Ovary (tissue), 9 donors: ENCODE measurements around the gene NOTO. TPM values are rescaled to one million over a fixed set of nuclear protein-coding genes. Genes with fewer than 3 reads are reported as not detected.
"Not testable (repeated sequence)": the region's sequence is repeated elsewhere in the genome, so short reads cannot be mapped to it uniquely, and the experiment has no call there.

Experiments used
- DNase-seq, 5 donors: peaks; one replicate each; pipeline ENCODE4 v3.0.0-alpha.2; 2019 to 2020
- H3K27ac ChIP-seq, 2 donors: fragments of 200-600 bp; one replicate each; pipeline versions ENCODE4 v1.5.1 to v1.8.0; 2019 to 2022
- H3K27me3 ChIP-seq: fragments of 200-600 bp; one replicate; pipeline ENCODE4 v1.8.0; 2022
- H3K36me3 ChIP-seq: fragments of 200-600 bp; sonication (generic); one replicate; pipeline ENCODE4 v1.5.1; 2019
- H3K4me1 ChIP-seq: one replicate; pipeline ENCODE4 v1.8.1; 2013; ENCODE audit warnings: mild to moderate bottlenecking, moderate library complexity; ENCODE audit not compliant: insufficient read depth
- H3K4me3 ChIP-seq: fragments of 200-600 bp; sonication (generic); one replicate; pipeline ENCODE4 v1.5.1; 2017
- H3K9me3 ChIP-seq, 2 donors: fragments of 200-600 bp in 1 of 2; sonication (generic) in 1 of 2; one replicate each; pipeline versions ENCODE4 v1.5.1 to v1.8.1; 2013 to 2019; ENCODE audit warnings: mild to moderate bottlenecking in 1 of 2, moderate library complexity in 1 of 2
- CTCF ChIP-seq, 3 donors: fragments of 450-650 bp in 2 of 3; fragments of 200-600 bp in 1 of 3; IDR thresholded peaks; one replicate each; pipeline versions ENCODE4 v1.5.1 to v1.8.0; 2016 to 2022; ENCODE audit warnings: antibody characterized with exemption in 3 of 3, mild to moderate bottlenecking in 1 of 3
- EP300 ChIP-seq: sonication (generic); formaldehyde crosslinking; IDR thresholded peaks from one replicate; pipeline ENCODE4 v1.6.1; 2017; ENCODE audit warnings: antibody characterized with exemption
- POLR2A ChIP-seq: fragments of 450-650 bp; IDR thresholded peaks from one replicate; pipeline ENCODE4 v1.6.1; 2017; ENCODE audit warnings: antibody characterized with exemption, mild to moderate bottlenecking, moderate library complexity
- WGBS, 3 donors: extraction: QIAGEN DNeasy Blood & Tissue Kit in 1 of 3; methylation state at CpG; one replicate each; pipeline versions ENCODE4 v1.1.5 to v1.1.7; 2013 to 2017; 5-methylcytosine and 5-hydroxymethylcytosine counted together
- intact Hi-C, 4 donors: fragments of 100-400 bp; cut with DNase I; formaldehyde crosslinking; loops; one replicate each; pipeline versions ENCODE4 v1.11.0 to v1.15.1; 2022 to 2023
- polyA plus RNA-seq, 2 donors: library from polyadenylated mRNA; stranded (reverse); fragments of 200-250 nt in 1 of 2; fragments of 350-450 nt in 1 of 2; fragmentation: Illumina TruSeq in 1 of 2; extraction: RNeasy Lipid Tissue Mini Kit (QIAGEN cat#74804) in 1 of 2; gene quantifications; one replicate each; pipeline ENCODE4 v1.2.3, GENCODE V29; 2013 to 2014
- total RNA-seq, 7 donors: library from RNA; depleted of rRNA in 2 of 7; stranded (reverse); fragments of >200 nt in 2 of 7; fragmentation: NEBNext Ultra II Directional in 3 of 7; extraction: Animal tissue kit (Norgen Biotek cat#: 25700) in 3 of 7; gene quantifications; one replicate each; pipeline versions ENCODE4 v1.1.0 to v1.2.4, GENCODE V29; 2016 to 2023
- donor health status: DM: no; HTN: no; CAD: no; lungs with moderate emphysema.
- donor health status: DM: no; HTN: no; CAD: no.
- donor health status: Bipolar disorder and iron deficiency.
- donor health status: DM: yes; HTN: yes; CAD: no.
- donor health status: DM: no; HTN: no; CAD: no.
- donor health status: DM: yes; HTN: yes; CAD: no.

The NOTO gene
- total and polyA plus RNA-seq, 9 donors, result not detected

DNA sequence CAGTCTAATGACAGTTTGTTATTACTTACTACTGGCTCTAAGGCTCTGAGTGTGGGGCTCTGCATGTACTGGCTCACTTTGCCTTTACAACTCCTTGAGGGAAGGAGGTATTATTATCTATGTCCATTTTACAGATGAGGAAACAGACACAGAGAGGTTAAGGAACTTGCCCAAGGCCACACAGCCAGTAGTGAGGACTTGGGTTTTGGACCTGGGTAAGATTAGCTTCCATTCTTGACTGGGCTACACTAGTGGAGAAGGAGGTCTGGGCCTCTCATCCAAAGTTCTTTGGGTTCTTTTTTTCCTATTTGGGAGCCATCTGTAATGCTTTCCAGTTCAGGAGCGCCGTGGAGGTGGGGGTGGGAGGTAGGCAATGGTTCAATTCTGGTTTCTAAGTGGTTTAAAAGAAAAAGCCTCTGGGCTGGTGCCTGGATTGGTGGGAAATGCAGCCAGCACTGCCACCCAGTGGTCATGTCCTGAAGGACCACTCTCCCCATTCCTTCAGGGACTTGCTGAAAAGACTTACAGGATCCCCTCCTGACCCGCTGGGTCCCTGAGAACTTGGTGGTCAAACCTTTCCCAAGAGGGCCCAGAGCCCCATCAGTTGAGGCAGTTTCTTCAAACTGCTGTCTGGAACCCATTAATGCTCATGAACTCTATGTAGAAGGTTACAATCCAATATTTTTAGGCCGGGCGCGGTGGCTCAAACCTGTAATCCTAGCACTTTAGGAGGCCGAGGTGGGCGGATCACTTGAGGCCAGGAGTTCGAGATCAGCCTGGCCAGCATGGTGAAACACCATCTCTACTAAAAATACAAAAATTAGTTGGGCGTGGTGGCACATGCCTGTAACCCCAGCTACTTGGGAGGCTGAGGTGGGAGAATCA is 38.6 kb upstream of the NOTO start:
- H3K4me1 ChIP-seq, result no peaks in the 10 kb centered on the region
- H3K9me3 ChIP-seq, result no peaks in the 10 kb centered on the region
- peak; percentile 61 to 73 (median 62) for TF ChIP-seq CTCF (IDR thresholded peaks at IDR 0.05)
- no peak for TF ChIP-seq POLR2A
- H3K27ac ChIP-seq, result no peak overlapping the region
- no peaks in the 10 kb centered on the region for H3K36me3 ChIP-seq
- H3K4me3 ChIP-seq, result no peak overlapping the region
- no peaks in the 10 kb centered on the region for H3K27me3 ChIP-seq
- DNase-seq, result peak; percentile 49 to 79 (median 74)
- WGBS, 3 donors, result 52 to 58% (median 53%) methylated on average over 10 of the region's 10 CpGs
- intact Hi-C loops, result loop anchor here (5.0 to 10.0 kb wide), 4 partner anchors 76 to 271 kb away; no protein-coding TSS in a partner anchor

GRCh38 chr2:73165978-73166377 is 36.4 kb upstream of the NOTO start:
- H3K9me3 ChIP-seq, H3K27ac ChIP-seq, H3K36me3 ChIP-seq, H3K27me3 ChIP-seq, H3K4me3 ChIP-seq, DNase-seq, H3K4me1 ChIP-seq: not testable (repeated sequence)
- WGBS, 3 donors, result 28 to 53% (median 37%) methylated on average over 9 to 10 of the region's 11 CpGs
- intact Hi-C loops, result loop anchor here in 1 of 4 donors (10.0 kb wide), 1 partner anchor 171 kb away; no protein-coding TSS in a partner anchor

GRCh38 chr2:73166813-73167212 is 35.6 kb upstream of the NOTO start:
- intact Hi-C loops, result loop anchor here in 1 of 4 donors (10.0 kb wide), 1 partner anchor 172 kb away; no protein-coding TSS in a partner anchor
- not testable (repeated sequence) for H3K4me3 ChIP-seq, H3K9me3 ChIP-seq, H3K36me3 ChIP-seq, H3K27ac ChIP-seq, H3K27me3 ChIP-seq, H3K4me1 ChIP-seq, DNase-seq
- 69 to 78% (median 71%) methylated on average over 2 to 3 of the region's 8 CpGs for WGBS, 3 donors

GRCh38 chr2:73168348-73168747 is 34.0 kb upstream of the NOTO start:
- not testable (repeated sequence) for H3K36me3 ChIP-seq, H3K27me3 ChIP-seq, H3K4me1 ChIP-seq, DNase-seq, H3K4me3 ChIP-seq, H3K27ac ChIP-seq, H3K9me3 ChIP-seq
- intact Hi-C loops, result loop anchor here in 1 of 4 donors (10.0 kb wide), 1 partner anchor 174 kb away; no protein-coding TSS in a partner anchor

GRCh38 chr2:73170341-73170740 is 32.0 kb upstream of the NOTO start:
- intact Hi-C loops, result loop anchor here in 1 of 4 donors (10.0 kb wide), 3 partner anchors 176 to 396 kb away; partner anchors contain the start of gene SPR

GRCh38 chr2:73172963-73173362 is 29.4 kb upstream of the NOTO start:
- intact Hi-C loops, result loop anchor here in 1 of 4 donors (10.0 kb wide), 3 partner anchors 178 to 398 kb away; partner anchors contain the start of gene SPR
- H3K4me3 ChIP-seq, result no peak overlapping the region

More at GRCh38 chr2:73170341-73170740, 32.0 kb upstream of the NOTO start:
- not testable (repeated sequence) for DNase-seq, H3K4me3 ChIP-seq, H3K27me3 ChIP-seq, H3K27ac ChIP-seq, H3K36me3 ChIP-seq, H3K9me3 ChIP-seq, H3K4me1 ChIP-seq
- WGBS, 3 donors, result 40 to 63% (median 54%) methylated on average over 1 to 7 of the region's 7 CpGs

More at GRCh38 chr2:73172963-73173362, 29.4 kb upstream of the NOTO start:
- no peak for DNase-seq
- H3K36me3 ChIP-seq, result no peaks in the 10 kb centered on the region
- H3K27ac ChIP-seq, result no peak overlapping the region
- WGBS, 3 donors, result 68 to 72% (median 71%) methylated on average over 6 of the region's 6 CpGs
- H3K4me1 ChIP-seq, result peaks cover 2% of the 10 kb centered on the region
- TF ChIP-seq POLR2A (no peak), EP300 (no peak), CTCF (IDR thresholded peaks at IDR 0.05) (no peak)
- no peaks in the 10 kb centered on the region for H3K27me3 ChIP-seq
- no peaks in the 10 kb centered on the region for H3K9me3 ChIP-seq
